DND-41 (cell line): ENCODE results near the gene SPRY4.

Experiments
- ATAC-seq: fragments of 200-7000 bp; cut with Tn5 transposase; 3 replicates; pipeline ENCODE4 v1.9.1; 2021; ENCODE audit warnings: low read depth; ENCODE audit not compliant: insufficient read depth
- DNase-seq: peaks from one replicate; pipeline ENCODE4 v3.0.0-alpha.2; 2020
- H2AFZ ChIP-seq: 2 replicates; pipeline ENCODE4 v1.6.0; 2012; ENCODE audit warnings: low read depth, low read length
- H3K27ac ChIP-seq: 2 replicates; pipeline ENCODE4 v1.5.1; 2012; ENCODE audit warnings: low read length, inconsistent platforms
- H3K27me3 ChIP-seq: fragments of 200-600 bp; sonication (generic); 2 replicates; pipeline ENCODE4 v1.6.0; 2012; ENCODE audit warnings: low read length, mild to moderate bottlenecking, inconsistent platforms; ENCODE audit not compliant: insufficient read depth, poor library complexity
- H3K36me3 ChIP-seq: 2 replicates; pipeline ENCODE4 v1.5.1; 2012; ENCODE audit warnings: low read length, inconsistent platforms; ENCODE audit not compliant: insufficient read depth
- H3K4me1 ChIP-seq: 2 replicates; pipeline ENCODE4 v1.5.1; 2012; ENCODE audit warnings: mild to moderate bottlenecking, low read length; ENCODE audit not compliant: insufficient read depth
- H3K4me2 ChIP-seq: 2 replicates; pipeline ENCODE4 v1.6.0; 2012; ENCODE audit warnings: mild to moderate bottlenecking, moderate library complexity, low read length, inconsistent platforms; ENCODE audit not compliant: insufficient read depth
- H3K4me3 ChIP-seq, 2 experiments: fragments of 200-600 bp in 1 of 2; shearing (Covaris generic) in 1 of 2; 2 replicates each; pipeline ENCODE4 v1.5.1; 2012 to 2016; ENCODE audit warnings: inconsistent platforms in 2 of 2, low read length in 2 of 2, mild to moderate bottlenecking in 2 of 2, low read depth in 1 of 2, moderate library complexity in 1 of 2
- H3K79me2 ChIP-seq: 2 replicates; pipeline ENCODE4 v1.6.0; 2012; ENCODE audit warnings: low read length, inconsistent platforms; ENCODE audit not compliant: insufficient read depth
- H3K9ac ChIP-seq: 2 replicates; pipeline ENCODE4 v1.6.0; 2012; ENCODE audit warnings: low read depth, mild to moderate bottlenecking, inconsistent platforms, low read length, moderate library complexity
- H3K9me3 ChIP-seq: 2 replicates; pipeline ENCODE4 v1.5.1; 2012; ENCODE audit warnings: low read length, moderate library complexity, mild to moderate bottlenecking, inconsistent platforms; ENCODE audit not compliant: insufficient read depth, severe bottlenecking
- H4K20me1 ChIP-seq: 2 replicates; pipeline ENCODE4 v1.6.0; 2012; ENCODE audit warnings: low read length; ENCODE audit not compliant: insufficient read depth
- EZH2 ChIP-seq: IDR thresholded peaks from 3 replicates; pipeline ENCODE4 v1.6.1; 2012; ENCODE audit warnings: borderline replicate concordance, low read depth, mild to moderate bottlenecking, moderate library complexity, low read length, inconsistent platforms; ENCODE audit not compliant: severe bottlenecking
- TF ChIP-seq, protein P1 (sequence below): IDR thresholded peaks from 2 replicates; pipeline ENCODE4 v1.5.1; 2012; ENCODE audit warnings: borderline replicate concordance, low read length, moderate library complexity, mild to moderate bottlenecking; ENCODE audit not compliant: poor library complexity, severe bottlenecking; ENCODE audit errors: extremely low read depth

SPRY4 gene

DNA sequence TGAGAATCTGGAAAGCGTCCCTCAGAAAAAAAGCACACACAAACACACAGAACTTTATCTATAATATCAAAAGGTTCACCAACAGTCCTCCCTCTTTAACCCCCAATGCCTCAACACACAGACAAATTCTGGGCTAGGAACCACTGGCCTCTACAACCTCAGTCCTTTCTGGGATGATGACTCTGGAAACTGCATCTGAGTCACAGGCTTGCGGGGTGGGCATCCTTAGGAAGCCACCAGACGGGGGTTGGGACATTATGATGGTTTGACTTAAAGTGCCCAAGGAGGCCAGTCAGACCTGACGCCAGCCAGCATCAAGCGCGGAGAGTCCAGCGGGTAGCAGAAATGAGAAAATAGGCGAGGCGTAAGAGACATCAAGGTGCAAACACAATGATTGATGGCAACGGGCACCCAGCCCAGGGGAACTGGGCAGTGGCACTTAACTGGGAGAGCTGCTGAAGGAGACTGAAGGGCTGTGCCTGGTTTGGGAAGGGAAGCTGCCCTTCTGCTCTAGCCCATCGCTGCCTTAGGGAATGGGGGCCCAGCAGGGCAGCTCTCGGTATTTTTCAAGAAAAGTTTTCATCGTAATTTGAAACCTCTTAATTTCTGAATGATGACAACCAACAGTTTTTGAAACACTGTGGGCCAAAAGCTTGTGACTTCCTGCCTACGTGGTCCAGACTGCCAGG is 20.7 kb downstream of the SPRY4 start:
- Histone ChIP-seq H3K27ac (no peak overlapping the region), H3K4me2 (no peak overlapping the region)
- DNase-seq = no peak

DNA sequence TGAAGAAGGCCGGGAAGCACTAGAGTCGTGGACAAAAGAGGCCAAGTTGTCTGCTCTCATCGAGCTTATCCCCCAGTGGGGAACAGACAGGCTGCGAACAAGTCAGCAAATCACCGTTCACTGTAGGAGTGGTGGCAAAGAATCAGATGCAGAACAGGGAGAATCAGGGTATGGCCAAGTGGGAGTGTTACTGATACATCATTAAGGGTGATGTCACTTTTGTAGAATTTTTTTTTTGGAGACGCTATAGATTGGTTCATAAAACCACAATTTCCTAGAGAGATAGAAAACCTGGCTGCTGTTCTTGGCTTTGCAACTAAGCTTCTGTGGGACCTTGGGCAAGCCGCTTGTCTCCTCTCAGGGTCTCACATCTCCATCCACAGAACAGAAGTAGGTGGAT is 21.3 kb downstream of the SPRY4 start:
- H3K79me2 ChIP-seq = no peaks in the 10 kb centered on the region
- H3K4me1 ChIP-seq = no peaks in the 10 kb centered on the region

More for the DNA sequence above, 20.7 kb downstream of the SPRY4 start:
- H4K20me1 ChIP-seq = no peaks in the 10 kb centered on the region
- ATAC-seq = no peak
- no peaks in the 10 kb centered on the region for H3K9me3 ChIP-seq
- H3K79me2 ChIP-seq = no peaks in the 10 kb centered on the region
- no peak overlapping the region for H3K4me3 ChIP-seq
- no peaks in the 10 kb centered on the region for H3K27me3 ChIP-seq
- no peak for TF ChIP-seq EZH2
- TF ChIP-seq, protein P1, sequence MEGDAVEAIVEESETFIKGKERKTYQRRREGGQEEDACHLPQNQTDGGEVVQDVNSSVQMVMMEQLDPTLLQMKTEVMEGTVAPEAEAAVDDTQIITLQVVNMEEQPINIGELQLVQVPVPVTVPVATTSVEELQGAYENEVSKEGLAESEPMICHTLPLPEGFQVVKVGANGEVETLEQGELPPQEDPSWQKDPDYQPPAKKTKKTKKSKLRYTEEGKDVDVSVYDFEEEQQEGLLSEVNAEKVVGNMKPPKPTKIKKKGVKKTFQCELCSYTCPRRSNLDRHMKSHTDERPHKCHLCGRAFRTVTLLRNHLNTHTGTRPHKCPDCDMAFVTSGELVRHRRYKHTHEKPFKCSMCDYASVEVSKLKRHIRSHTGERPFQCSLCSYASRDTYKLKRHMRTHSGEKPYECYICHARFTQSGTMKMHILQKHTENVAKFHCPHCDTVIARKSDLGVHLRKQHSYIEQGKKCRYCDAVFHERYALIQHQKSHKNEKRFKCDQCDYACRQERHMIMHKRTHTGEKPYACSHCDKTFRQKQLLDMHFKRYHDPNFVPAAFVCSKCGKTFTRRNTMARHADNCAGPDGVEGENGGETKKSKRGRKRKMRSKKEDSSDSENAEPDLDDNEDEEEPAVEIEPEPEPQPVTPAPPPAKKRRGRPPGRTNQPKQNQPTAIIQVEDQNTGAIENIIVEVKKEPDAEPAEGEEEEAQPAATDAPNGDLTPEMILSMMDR = no peak
- no peaks in the 10 kb centered on the region for H3K4me1 ChIP-seq
- H3K9ac ChIP-seq = no peak overlapping the region
- no peak overlapping the region for H2AFZ ChIP-seq
- H3K36me3 ChIP-seq = no peaks in the 10 kb centered on the region

DNA sequence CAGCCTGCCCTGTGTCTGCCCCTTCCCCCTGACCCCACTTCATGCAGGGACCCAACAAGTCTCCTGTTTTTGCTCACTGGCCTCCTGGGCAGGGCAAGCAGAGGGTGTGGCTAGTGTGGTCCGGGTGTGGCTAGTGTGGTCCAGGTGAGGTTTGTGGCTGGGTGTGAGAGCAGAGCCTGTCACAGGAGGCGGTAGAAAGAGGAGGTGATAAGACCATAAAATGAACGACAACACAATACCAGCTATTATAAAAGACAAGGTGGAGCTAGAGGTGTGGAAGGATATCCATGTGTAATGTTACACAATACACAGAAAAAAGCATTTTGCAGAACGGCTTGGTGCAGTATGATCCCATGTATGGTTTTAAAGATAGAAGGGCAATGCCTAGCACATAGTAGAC is 23.3 kb downstream of the SPRY4 start:
- no peaks in the 10 kb centered on the region for H3K36me3 ChIP-seq
- no peaks in the 10 kb centered on the region for H3K27me3 ChIP-seq
- DNase-seq = no peak
- no peak overlapping the region for H3K4me3 ChIP-seq
- no peak overlapping the region for H2AFZ ChIP-seq
- no peaks in the 10 kb centered on the region for H3K9me3 ChIP-seq
- ATAC-seq = no peak
- H3K4me1 ChIP-seq = no peaks in the 10 kb centered on the region
- H3K4me2 ChIP-seq = no peak overlapping the region
- TF ChIP-seq, protein P1 = no peak
- no peaks in the 10 kb centered on the region for H3K79me2 ChIP-seq
- no peak overlapping the region for H3K9ac ChIP-seq
- no peak overlapping the region for H3K27ac ChIP-seq
- no peaks in the 10 kb centered on the region for H4K20me1 ChIP-seq

More for the DNA sequence above, 21.3 kb downstream of the SPRY4 start:
- no peak for DNase-seq
- Histone ChIP-seq H2AFZ (no peak overlapping the region), H3K9ac (no peak overlapping the region), H4K20me1 (no peaks in the 10 kb centered on the region), H3K4me3 (no peak overlapping the region), H3K9me3 (no peaks in the 10 kb centered on the region), H3K27ac (no peak overlapping the region), H3K36me3 (no peaks in the 10 kb centered on the region), H3K27me3 (no peaks in the 10 kb centered on the region), H3K4me2 (no peak overlapping the region)
- no peak for TF ChIP-seq EZH2
- TF ChIP-seq, protein P1 = no peak
- ATAC-seq = peak; percentile 33; the same call in 2 of the 3 replicates
